NCI-H1436 (cell line): ENCODE data around the gene SRRM3.
"Not testable (repeated sequence)": the region's sequence is repeated elsewhere in the genome, so short reads cannot be mapped to it uniquely, and the experiment has no call there.

Experiments
- DNase-seq: peaks from one replicate; lab custom pipeline; 2025; lab: John Stamatoyannopoulos, UW

SRRM3 gene, protein sequence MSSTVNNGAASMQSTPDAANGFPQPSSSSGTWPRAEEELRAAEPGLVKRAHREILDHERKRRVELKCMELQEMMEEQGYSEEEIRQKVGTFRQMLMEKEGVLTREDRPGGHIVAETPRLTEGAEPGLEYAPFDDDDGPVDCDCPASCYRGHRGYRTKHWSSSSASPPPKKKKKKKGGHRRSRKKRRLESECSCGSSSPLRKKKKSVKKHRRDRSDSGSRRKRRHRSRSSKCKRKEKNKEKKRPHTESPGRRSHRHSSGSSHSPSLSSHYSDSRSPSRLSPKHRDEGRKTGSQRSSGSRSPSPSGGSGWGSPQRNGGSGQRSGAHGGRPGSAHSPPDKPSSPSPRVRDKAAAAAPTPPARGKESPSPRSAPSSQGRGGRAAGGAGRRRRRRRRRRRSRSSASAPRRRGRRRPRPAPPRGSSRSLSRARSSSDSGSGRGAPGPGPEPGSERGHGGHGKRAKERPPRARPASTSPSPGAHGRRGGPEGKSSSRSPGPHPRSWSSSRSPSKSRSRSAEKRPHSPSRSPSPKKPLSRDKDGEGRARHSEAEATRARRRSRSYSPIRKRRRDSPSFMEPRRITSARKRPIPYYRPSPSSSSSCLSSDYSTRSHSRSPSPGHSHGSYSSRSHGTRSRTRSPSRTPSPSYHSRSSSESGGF

DNA sequence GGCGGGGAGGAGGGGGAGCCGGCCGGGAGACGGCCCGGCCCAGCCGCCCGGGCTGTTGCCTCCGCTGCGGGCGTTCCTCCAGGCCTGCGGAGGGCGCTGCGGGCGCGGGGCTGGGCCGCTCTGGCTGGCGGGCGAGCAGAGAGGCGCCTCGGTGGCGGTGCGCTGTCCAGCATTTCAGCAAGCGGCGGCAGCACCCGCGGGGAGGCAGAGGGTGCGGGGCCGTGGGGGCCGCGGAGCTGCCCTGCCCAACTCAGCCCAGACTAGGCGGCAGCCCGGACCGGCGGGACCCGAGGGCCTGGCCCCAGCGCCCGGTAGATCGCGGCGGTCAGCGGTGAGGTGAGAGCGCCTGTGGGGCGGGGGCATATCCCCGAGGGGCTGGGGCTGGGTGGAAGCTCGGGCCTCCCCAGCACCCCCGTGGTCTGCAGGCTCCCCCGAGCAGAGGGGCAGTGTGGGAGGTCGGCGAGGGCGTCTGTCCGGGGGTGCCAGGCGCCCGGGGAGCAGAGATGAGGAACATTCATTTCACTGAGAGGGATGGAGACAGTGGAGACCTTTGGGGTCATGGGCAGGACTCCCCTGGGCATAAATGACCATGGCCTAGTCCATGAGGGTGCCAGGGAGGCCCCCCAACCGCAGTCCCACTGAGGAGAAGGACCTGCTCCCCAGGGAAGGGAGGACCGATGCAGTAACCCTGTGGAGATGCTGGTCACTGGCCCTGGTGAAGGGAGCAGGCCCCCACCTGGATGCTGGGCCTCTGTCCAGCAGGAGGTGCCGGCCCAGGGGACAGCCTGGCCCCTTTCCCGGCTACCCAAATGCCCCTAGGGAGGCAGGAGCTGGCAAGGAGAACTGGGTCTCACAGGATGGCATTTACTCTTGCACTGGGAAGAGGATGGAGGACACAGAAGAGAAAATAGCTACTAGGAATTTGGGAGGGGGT lies at the start of gene SRRM3:
Gene SRRM3 (plus strand): TSS at position 165 of the 934 bp plus-strand sequence. CDS start 33,171 bp downstream, outside the sequence.
- peak; percentile 78 for DNase-seq

DNA sequence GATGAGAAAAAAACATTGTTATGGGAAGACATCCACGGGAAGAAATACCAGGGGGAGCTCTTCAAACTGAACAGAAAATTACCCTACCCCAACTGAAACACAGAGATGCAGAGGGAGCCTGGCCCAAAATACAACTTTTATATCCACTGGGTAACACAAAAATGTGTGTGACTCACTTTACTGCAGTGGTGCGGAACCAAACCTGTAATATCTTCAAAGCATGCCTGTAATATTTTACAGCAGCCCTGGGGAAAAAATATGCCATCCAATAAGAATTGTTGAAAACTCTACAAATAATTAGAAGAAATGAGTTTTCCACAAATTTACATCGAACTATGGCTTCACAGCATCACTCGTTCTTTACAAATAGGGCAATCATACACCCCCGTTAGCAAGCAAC lies 49.8 kb upstream of the SRRM3 start:
- DNase-seq = no peak

DNA sequence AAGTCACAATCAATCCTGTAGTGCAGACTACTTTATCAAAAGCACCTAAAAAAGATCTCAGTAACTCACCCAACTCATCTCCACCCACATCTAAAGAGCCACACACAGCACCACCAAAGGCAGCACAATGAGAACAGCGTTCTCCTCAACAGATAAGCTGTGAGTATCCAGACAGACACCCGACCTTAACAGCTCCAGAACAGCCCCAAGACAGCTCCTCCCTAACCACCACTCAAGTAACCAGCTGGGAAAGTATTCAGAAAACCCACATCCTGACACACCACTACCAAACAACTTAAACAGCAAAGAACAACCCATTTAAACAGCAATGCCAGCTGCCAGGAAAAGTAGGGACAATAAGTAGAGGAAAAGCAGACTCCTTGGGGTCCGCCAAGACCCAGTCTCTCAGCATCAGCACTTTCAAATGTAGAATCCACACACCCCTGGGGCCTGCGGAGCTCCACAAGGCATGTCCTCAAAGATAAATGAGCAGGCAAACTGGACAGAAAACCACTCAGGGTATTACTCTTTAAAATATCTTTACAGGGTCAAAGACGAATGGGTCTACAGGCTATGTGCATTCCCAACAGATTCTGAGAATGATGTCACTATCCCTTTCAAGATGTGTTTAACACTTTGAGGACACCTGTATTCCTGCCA lies 48.0 kb upstream of the SRRM3 start:
- DNase-seq = not testable (repeated sequence)

DNA sequence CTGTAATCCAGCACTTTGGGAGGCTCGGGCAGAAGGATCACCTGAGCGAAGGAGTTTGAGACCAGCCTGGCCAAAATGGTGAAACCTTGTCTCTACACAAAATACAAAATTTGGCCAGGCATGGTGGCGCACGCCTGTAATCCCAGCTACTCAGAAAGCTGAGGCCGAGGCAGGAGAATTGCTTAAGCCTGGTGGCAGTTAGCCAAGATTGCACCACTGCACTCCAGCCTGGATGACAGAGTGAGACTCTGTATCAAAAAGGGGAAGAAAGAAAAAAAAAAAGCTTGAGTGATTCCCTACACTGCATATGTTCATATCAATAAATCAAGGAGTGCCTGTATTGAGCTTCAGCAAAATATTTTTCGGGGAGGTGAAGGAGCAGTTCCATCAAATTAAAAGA lies 45.8 kb upstream of the SRRM3 start:
- no peak for DNase-seq

DNA sequence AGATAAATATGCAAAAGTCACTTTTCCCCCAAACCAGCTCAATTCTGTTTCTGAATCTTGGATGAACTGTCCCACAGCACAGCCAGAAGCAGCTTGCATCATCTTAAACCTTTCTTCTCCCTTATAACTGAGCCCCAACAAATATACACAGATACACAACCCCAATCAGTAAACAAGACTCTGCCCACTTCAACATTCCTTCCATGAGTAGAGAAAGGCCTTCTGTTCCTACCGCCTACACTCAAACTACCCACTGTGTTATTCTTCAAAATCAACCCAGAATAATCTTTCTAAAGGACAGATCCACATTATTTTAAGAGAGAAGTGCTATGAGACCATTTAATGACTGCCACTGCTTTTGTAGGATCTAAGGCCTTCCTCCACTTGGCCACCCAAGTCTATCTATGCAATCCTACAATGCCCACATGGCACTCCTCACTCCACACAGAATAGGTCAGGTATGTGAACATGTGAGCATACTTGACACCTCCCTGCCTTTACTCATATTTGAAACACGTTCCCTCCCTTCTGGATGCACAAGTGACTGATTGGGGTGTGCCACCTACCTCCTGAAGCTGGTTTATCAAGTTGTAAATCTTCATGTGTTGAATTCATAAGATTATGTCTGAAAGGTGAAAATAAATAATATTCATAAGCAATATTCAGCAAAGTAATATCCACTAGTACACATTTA lies 44.6 kb upstream of the SRRM3 start:
- DNase-seq = not testable (repeated sequence)

DNA sequence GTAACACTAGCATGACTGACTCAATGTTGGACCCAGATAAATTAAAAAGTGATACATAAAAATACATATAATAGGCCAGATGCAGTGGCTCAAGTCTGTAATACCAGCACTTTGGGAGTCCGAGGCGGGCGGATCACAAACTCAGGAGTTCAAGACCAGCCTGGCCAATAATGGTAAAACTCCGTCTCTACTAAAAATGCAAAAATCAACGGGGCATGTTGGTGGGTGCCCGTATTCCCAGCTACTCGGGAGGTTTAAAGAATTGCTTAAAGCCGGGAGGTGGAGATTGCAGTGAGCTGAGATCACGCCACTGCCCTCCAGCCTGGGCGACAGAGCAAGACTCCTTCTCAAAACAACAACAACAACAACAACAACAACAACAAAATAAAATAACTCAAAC lies 43.3 kb upstream of the SRRM3 start:
- not testable (repeated sequence) for DNase-seq

DNA sequence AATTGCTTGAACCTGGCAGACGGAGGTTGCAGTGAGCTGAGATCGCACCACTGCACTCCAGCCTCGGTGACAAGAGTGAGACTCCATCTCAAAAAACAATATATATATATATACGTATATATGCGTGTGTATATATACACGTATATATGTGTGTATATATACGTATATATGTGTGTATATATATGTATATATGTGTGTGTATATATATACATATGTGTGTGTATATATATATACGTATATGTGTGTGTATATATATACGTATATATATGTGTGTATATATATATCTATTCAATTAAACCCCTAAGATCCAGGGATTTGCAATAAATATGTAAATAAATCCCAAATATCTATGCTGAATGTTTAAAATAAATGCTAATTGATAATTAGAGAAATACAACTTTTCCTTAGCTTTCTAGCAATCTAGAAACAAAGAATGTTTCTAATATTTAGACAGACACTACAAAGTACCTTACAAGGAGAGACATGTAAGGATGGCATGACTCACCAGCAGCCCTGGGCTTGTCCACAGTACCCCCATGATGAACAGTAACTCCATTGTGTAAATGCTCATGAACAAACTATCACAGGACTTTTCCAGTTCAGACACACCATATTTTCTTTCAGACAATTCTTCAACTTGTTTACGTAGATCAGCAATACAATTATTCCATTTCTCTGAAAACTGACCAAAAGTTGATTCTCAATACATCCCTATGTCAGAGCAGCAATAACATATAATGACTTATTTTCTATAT lies 39.1 kb upstream of the SRRM3 start:
- not testable (repeated sequence) for DNase-seq

DNA sequence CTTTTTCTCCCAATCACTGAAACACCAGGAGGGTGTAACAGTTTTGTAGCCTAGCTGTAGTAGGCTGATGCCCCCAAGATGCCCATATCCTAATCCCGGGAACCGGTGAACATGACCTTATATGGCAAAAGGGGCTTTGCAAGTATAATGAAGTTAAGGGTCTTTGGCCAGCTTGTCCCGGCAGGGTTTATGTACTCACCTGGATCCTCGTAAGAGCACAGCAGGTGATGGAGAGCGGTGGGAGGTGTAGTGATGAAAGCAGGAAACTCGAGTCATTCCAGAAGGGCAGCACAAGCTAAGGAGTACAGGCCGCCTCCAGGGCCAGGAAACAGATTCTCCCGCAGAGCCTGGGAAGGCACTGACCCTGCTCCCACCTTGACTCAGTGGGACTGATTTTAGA lies 37.9 kb upstream of the SRRM3 start:
- DNase-seq = not testable (repeated sequence)

DNA sequence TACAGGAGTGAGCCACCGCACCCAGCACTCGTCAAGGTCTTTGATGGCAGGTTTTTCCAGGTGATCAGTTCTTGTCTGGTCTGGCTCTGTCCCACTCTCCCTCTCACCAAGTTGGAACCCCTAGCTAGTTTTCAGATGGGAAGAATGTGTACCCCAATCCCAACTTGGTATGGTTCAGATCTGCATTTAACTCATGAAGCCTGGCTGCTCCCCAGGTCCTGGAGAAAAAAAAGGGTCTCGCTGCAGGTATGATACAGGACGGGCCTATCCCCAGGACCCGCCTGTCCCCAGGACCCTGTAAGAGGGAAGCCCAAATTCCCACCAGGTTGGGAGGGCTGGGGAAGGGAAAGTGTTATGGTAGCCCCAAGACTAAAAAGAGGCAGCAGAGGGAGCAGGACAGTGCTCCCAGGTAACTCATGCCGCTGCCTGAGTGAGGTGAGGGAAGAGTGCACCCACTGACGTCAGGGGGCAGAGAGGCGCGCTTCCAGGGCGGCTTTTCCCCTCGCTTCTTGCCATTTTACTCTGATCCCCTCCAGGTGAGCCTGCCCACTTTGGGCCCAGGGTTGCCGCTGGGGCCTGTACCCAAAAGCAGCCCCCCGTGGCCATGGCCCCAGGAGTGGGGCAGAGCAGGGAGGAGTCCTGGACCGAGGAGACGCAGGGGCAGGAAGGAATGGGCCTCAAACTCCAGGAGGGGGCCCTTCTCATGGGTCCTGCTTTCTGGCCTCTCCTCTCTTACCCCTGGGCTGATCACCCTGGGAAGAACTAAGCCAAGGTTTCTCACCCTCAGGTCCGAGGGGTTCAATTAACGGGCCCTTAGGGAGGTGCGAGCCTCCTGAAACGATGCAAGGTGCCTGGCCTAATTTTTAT lies 36.4 kb upstream of the SRRM3 start:
- DNase-seq = no peak

DNA sequence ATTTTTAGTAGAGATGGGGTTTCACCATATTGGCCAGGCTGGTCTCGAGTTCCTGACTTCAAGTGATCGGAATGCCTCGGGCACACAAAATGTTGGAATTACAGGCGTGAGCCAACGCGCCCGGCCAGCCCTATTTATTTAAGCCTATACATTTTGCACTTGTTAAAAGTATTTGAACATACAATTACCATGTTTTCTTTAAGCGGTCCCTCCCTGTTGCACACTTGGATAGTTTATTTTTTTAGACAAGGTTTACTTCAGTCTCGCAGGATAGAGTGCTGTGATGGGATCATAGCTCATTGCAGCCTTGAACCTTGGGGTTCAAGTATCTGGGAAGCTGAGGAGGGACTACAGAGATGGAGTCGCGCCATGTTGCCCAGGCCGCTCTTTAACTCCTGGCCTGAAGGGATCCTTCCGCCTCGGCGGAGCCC lies 35.7 kb upstream of the SRRM3 start:
- no peak for DNase-seq

DNA sequence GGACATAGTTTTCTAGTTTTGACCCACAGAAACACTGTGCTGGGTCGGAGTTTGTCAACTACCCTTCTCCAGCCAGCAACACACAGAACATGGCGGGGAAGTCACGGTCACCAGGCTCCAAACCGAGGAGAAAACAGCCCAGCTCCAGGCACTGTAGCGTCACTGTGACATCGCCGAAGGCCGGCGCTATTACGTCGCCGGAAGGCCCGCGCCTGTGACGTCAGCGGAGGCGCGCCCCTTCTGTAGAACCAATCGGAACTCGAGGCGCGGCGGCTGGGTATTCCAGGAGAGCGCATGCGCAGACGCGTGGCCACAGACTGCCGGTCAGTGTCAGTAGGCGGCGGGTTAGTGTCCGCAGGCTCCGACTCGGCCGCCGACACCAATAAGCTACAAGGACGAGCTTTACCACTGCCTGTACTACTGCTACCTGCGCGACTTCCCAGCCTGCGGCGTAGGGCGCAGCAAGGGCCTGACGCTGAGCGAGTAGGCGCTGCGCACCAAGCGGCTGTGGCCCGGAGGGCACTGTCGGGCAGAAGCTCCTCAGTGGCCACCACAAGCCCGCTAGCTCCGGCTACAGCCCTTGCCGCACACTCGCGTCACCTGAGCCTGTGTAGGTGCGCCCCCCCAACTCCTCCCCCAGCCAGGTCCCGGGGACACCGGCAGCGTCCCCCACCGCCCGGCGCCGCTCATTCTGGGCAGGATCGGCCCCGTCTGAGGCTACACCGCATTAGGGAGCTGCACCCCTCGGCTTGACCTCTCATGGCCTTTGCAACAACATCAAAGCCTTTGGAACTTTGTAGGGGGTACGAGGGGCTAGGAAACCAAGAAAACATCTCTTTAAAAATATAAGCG lies 35.1 kb upstream of the SRRM3 start:
- DNase-seq = peak; percentile 92

DNA sequence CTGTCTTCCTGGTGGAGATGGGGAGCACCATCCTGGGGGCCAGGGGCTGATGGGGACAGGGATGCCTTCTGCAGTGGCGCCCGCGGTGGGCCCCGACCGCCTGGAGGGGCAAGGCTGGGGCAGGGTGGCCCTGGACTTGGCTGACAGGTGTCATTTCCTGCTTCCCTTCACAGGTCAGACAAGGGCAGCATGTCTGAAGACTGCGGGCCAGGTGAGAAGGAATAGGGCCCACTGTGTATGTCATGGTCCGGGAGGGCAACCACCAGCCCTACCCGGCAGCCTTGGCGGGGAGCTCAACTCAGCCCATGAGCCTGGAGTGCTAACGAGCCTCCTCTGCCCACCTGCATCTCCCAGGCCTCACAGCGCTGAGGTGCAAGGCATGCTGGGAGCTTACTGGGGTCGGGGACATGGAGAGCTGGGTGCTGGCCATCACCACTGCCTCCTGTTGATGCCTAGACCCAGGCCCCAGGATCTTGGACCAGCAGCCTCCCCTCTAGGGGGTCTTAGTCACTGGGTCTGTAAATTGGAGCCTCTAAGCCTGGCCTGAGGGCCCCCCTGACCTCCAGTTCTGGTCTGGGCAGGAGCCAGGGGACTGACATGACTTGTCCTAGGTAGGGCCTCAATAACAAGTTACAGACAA lies 28.0 kb upstream of the SRRM3 start:
- no peak for DNase-seq

DNA sequence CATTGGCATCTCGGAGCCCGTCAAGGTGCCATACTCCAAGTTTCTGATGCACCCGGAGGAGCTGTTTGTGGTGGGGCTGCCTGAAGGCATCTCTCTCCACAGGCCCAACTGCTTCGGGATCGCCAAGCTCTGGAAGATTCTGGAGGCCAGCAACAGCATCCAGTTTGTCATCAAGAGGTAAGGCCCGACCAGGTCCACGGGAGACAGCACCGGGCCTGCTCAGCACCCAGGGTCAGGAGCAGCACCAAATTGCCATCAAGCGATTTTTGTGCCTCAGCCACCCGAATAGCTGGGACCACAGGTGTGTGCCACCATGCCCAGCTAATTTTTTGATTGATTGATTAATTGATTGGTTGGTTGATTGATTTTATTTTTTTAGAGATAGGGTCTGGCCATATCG lies 24.7 kb upstream of the SRRM3 start:
- DNase-seq = not testable (repeated sequence)

DNA sequence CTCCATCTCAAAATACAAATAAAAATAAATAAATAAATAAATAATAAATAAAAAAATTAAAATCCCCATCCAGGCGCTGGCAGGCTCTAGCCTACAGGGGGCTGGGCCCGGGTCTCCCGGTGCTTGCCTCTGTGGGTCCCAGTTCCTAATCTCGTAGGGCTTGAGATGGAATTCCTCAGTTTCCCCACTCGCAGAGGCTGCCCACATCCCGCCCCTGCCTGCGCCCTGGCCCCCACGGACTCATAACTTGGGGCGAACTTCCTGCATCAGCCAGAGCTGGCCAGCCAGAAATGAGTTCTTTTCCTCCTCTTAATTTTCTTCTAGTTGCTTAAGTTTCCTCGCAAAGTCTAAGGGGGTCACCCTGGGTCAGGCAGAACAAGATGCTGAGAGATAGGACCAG lies 22.0 kb upstream of the SRRM3 start:
- DNase-seq = no peak

DNA sequence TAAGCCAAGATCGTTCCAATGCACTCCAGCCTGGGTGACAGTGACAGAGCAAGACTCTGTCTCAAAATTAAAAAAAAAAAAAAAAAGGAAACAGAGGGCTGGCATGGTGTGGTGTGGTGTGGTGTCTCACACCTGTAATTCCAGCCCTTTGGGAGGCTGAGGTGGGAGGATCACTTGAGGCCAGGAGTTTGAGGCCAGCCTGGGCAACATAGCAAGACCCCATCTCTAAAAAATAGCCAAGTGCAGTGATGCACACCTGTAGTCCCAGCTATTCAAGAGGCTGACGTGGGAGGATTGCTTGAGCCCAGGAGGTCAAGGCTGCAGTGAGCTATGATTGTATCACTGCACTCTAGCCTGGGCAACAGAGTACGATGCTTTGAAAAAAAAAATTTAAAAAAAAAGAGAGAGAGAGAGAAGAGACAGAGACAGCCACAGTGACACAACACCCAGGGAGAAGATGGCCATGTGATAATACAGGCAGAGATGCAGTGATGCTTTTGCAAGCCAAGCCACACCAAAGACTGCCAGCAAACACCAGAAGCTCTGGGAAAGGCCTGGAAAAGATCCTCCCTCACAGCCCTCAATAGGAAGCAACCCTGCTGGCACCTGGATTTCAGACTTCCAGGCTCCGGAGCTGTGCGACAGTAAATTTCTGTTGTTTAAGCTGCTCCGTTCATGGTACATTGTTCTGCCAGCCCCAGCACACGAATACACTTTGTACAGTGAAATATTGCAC lies 19.3 kb upstream of the SRRM3 start:
- DNase-seq = no peak

DNA sequence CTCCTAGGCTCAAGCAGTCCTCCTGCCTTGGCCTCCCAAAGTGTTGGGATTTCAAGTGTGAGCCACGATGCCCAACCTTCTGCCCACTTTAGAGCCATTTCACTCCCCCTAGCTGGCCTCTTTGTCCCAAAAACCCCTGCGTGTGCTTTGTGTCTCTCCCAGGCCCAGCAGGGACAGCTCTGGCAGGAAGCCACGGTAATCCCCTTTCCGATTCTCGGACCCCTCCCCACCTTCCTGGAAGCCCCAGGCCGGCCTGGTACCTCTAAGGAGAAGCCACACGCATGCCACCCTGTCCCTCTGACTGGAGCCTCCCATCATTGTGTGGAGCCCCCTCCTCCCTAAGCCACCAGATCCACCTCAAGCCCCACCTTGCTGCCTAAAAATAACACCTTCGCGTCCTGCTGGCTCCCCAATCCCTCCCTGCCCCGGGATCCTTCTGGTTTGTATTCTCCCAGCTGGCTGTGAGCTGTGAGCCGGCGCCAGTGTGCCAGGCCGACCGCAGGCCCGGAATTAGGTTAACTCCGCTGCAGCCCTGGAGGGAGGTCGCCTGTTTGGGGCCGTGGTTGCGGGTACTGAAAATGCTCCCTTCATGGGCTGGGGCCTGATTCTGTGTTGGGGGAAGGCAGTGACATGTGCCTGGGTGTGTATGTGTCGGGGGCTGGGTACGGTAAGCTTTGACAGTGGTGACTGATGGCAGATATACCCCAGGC lies 16.4 kb upstream of the SRRM3 start:
- no peak for DNase-seq

DNA sequence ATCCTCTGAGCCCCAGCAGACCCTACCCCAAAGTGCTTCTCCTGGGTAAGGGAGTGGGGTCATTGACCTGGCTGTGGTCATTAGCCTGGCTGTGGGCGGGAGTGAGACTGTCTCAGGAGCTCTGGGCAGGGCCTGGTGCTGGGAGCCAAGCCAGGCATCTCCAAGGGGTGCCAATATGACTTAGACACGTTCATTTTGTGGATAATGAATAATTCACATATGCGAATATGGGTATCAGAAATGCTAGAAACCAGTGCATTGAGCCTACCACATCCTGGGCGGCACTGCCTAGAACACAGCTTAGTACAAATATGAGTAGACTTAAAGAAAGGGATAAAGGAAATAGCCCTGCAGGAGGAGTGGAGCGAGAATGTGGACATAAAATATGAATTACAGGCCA lies 14.4 kb upstream of the SRRM3 start:
- no peak for DNase-seq
